ENCODE measurements around the gene KIAA1191. TPM values are rescaled to one million over a fixed set of nuclear protein-coding genes. Genes with fewer than 3 reads are reported as not detected.
"Not testable (repeated sequence)": the region's sequence is repeated elsewhere in the genome, so short reads cannot be mapped to it uniquely, and the experiment has no call there.

KIAA1191 gene, protein sequence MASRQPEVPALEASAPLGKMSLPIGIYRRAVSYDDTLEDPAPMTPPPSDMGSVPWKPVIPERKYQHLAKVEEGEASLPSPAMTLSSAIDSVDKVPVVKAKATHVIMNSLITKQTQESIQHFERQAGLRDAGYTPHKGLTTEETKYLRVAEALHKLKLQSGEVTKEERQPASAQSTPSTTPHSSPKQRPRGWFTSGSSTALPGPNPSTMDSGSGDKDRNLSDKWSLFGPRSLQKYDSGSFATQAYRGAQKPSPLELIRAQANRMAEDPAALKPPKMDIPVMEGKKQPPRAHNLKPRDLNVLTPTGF
- 100 to 1,000 TPM in 1 of 2 donors, 10 to 100 TPM in 1; 95.9 to 154 TPM for total RNA-seq

DNA sequence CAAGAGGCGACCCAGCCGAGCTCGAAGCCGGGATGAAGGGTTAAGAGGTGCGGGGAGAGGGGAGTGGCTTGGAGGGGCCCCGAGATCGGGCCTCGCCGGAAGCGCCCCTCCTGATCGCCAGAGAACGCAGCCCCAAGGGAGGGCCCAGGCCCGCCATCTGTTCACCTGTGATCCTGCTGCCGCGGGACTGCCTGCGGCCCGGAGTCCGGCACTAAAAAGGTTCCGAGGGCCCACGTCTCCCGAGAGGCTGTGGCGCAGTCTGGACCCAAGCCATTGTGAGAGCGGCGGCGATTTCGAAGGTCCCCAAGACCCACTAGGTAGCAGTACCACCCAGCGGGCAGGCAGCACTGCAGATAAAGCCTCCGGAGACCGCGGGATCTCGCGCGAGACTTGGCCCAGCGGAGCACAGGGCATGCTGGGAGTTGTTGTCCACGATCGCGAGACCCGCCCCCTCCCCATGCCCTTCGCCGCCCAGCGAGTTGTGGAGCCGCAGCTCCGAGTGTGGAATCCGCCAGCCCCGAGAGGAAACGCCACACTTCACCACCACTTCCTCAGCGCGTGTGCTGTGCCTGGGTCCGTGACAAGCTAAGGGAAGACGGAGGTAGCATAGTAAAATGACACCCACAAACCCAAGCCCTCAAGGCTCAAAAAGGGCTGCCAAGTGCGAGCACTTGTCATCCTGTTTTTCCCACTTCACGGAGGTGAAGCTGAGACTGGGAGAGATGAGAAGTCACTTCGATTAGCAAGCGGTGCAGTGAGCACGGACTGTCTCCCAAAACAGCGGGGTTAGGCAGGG lies at the start of gene KIAA1191:
TSS of gene KIAA1191 (minus strand) at position 328 of the 796 bp plus-strand sequence. CDS start 2,256 bp downstream, outside the sequence.
- H3K27ac ChIP-seq: peak within 1 kb of the TSS; percentile 31 to 63
- DNase-seq (ENCODE audit: low spot score) (peak; percentile 81), ATAC-seq (ENCODE audit: insufficient number of reproducible peaks, low FRiP score, low read depth) (peak; percentile 82)
- TF ChIP-seq, protein P1, sequence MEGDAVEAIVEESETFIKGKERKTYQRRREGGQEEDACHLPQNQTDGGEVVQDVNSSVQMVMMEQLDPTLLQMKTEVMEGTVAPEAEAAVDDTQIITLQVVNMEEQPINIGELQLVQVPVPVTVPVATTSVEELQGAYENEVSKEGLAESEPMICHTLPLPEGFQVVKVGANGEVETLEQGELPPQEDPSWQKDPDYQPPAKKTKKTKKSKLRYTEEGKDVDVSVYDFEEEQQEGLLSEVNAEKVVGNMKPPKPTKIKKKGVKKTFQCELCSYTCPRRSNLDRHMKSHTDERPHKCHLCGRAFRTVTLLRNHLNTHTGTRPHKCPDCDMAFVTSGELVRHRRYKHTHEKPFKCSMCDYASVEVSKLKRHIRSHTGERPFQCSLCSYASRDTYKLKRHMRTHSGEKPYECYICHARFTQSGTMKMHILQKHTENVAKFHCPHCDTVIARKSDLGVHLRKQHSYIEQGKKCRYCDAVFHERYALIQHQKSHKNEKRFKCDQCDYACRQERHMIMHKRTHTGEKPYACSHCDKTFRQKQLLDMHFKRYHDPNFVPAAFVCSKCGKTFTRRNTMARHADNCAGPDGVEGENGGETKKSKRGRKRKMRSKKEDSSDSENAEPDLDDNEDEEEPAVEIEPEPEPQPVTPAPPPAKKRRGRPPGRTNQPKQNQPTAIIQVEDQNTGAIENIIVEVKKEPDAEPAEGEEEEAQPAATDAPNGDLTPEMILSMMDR (IDR thresholded peaks at IDR 0.05): no peak
- peaks cover 12 to 29% of the 10 kb centered on the region in 2 donors for H3K4me1 ChIP-seq (ENCODE audit: control insufficient read depth in 1 of 2, low read depth in 2 of 2)
- peaks cover 2% of the 10 kb centered on the region for H3K36me3 ChIP-seq
- H3K4me3 ChIP-seq: peak within 1 kb of the TSS; percentile 98
- no peaks in the 10 kb centered on the region for H3K9me3 ChIP-seq
- H3K27me3 ChIP-seq (replicated peaks; ENCODE audit: insufficient read depth): no peaks in the 10 kb centered on the region

DNA sequence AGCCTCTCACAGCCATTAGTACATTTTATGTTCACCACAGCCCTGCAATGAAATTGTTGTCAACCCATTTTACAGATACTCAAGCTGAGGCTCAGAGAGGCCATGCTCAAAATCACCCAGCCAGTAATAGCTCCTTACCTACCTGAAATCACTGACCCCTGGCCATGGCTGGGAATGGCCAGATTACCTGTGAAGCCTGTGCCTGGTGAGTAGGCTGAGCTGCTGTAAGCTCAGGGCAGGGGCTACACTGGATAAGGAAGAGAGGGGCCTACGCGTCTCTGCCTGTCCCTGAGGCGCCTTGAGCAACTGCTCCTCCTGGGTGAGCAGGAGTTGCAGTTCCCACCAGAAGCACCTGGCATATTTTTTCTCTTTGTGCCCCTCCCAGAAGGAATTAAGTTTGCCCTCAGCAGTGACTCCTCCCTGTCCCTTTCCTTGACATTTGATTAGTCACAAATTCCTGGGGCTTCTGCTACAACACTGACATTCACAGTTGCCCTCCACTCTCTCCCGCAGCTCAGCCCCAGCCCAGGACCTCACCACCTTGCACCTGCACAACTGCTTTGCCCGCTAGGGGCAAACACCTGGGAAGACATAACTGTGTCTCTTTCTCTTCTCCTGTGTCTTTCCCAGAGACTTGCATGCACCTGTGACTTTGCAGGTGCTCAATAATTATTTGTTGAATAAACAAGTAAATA lies 49.1 kb upstream of the KIAA1191 start:
- Histone ChIP-seq H3K4me3 (no peak overlapping the region), H3K4me1 (ENCODE audit: control insufficient read depth in 1 of 2, low read depth in 2 of 2) (peaks cover 24 to 40% of the 10 kb centered on the region in 2 donors), H3K27ac (no peak overlapping the region), H3K9me3 (no peaks in the 10 kb centered on the region), H3K27me3 (replicated peaks; ENCODE audit: insufficient read depth) (no peaks in the 10 kb centered on the region), H3K36me3 (peaks cover 18% of the 10 kb centered on the region)
- TF ChIP-seq, protein P1 (IDR thresholded peaks at IDR 0.05): no peak
- DNase-seq (ENCODE audit: low spot score) (no peak), ATAC-seq (ENCODE audit: insufficient number of reproducible peaks, low FRiP score, low read depth) (no peak)

DNA sequence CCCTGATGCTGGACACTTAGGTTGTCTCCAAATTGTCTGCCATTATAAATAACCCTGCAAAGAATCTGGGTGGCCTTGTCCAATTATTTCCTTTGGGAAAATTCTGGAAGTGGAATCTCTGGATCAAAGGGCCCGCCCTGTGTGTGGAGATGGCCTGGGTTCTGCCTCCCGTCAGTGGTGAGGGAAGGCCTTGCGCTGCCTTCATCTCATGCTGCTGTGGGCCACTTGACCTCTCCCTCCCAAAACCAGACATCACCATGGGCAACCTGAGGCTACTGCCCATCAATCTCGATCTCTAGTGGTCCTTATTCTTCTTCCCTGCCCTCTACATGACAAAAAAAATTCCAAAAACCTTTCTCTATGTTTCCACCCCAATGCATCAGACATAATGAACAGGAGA lies 48.2 kb upstream of the KIAA1191 start:
- DNase-seq (ENCODE audit: low spot score): no peak
- H3K27ac ChIP-seq: no peak overlapping the region
- TF ChIP-seq, protein P1 (IDR thresholded peaks at IDR 0.05): no peak
- H3K36me3 ChIP-seq: peaks cover 18% of the 10 kb centered on the region
- no peaks in the 10 kb centered on the region for H3K9me3 ChIP-seq
- no peak overlapping the region for H3K4me3 ChIP-seq
- ATAC-seq (ENCODE audit: insufficient number of reproducible peaks, low FRiP score, low read depth): no peak
- H3K4me1 ChIP-seq (ENCODE audit: control insufficient read depth in 1 of 2, low read depth in 2 of 2): peaks cover 15 to 31% of the 10 kb centered on the region in 2 donors
- no peaks in the 10 kb centered on the region for H3K27me3 ChIP-seq (replicated peaks; ENCODE audit: insufficient read depth)

DNA sequence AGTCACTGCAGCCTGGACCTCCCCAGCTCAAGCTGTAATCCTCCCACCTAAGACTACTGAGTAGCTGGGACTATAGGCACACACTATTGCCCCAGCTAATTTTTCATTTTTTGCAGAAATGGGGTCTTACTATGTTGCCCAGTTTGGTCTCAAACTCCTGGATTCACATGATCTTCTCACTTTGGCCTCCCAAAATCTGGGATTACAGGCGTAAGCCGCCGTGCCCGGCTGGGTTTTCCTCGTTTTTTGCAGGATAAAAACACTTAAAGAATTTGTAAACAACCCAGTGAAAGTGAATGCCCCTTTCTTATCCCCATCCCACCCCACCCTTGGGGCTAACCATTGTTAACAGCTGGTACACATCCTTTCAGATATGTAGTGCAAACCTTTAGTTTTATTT lies 47.0 kb upstream of the KIAA1191 start:
- TF ChIP-seq, protein P1 (IDR thresholded peaks at IDR 0.05): no peak
- ATAC-seq (ENCODE audit: insufficient number of reproducible peaks, low FRiP score, low read depth) (no peak), DNase-seq (ENCODE audit: low spot score) (no peak)
- Histone ChIP-seq H3K36me3 (peaks cover 18% of the 10 kb centered on the region), H3K27me3 (replicated peaks; ENCODE audit: insufficient read depth) (no peaks in the 10 kb centered on the region), H3K9me3 (no peaks in the 10 kb centered on the region), H3K27ac (no peak overlapping the region), H3K4me3 (no peak overlapping the region), H3K4me1 (ENCODE audit: control insufficient read depth in 1 of 2, low read depth in 2 of 2) (peaks cover 3 to 19% of the 10 kb centered on the region in 2 donors)

DNA sequence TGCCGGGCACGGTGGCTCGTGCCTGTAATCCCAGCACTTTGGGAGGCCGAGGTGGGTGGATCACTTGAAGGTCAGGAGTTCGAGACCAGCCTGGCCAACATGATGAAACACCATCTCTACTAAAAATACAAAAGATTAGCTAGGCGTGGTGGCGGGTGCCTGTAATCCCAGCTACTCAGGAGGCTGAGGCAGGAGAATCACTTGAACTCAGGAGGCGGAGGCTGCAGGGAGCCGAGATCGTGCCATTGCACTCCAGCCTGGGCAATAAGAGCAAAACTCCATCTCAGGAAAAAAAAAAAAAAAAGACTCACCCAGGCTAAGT lies 46.6 kb upstream of the KIAA1191 start:
- H3K27me3 ChIP-seq (replicated peaks; ENCODE audit: insufficient read depth); H3K4me3 ChIP-seq; H3K9me3 ChIP-seq; DNase-seq (ENCODE audit: low spot score); H3K27ac ChIP-seq; ATAC-seq (ENCODE audit: insufficient number of reproducible peaks, low FRiP score, low read depth): not testable (repeated sequence)
- Histone ChIP-seq H3K4me1 (ENCODE audit: control insufficient read depth in 1 of 2, low read depth in 2 of 2) (peaks cover 0 to 15% of the 10 kb centered on the region in 2 donors), H3K36me3 (peaks cover 18% of the 10 kb centered on the region)
